HCT116 (cell line): ENCODE data around the gene ZNF566. TPM values are rescaled to one million over a fixed set of nuclear protein-coding genes. Genes with fewer than 3 reads are reported as not detected.

Experiments used
- ATAC-seq: fragments of 200-7000 bp; cut with Tn5 transposase; 2 replicates; pipeline ENCODE4 v1.9.1; 2020; ENCODE audit warnings: mild to moderate bottlenecking, moderate library complexity
- BruUV-seq: library from RNA; stranded (reverse); fragments of 400-500 nt; replicated peaks from 2 replicates; lab custom pipeline; 2021; lab: Mats Ljungman, UMichigan
- CTCF ChIA-PET: fragments of 300-600 bp; sonication (Branson Sonifier 250); formaldehyde crosslinking; loops from one replicate; lab custom pipeline; 2021; ENCODE audit warnings: antibody characterized with exemption; lab: Charles Lee
- POLR2A ChIA-PET: fragments of 300-600, 350-600 bp; sonication (Branson Sonifier 250); formaldehyde crosslinking; loops from one replicate; lab custom pipeline; 2021; ENCODE audit warnings: antibody characterized with exemption; lab: Charles Lee
- RAD21 ChIA-PET, 2 experiments: fragments of 300-600 bp; sonication (Branson Sonifier 250); formaldehyde crosslinking; loops; one replicate each; lab custom pipeline; 2023; ENCODE audit warnings: low total read pairs in 2 of 2; ENCODE audit not compliant: uncharacterized antibody in 2 of 2, unreplicated experiment in 2 of 2, low non-redundant PET in 1 of 2; lab: Charles Lee
- DNase-seq: peaks from one replicate; pipeline ENCODE4 v3.0.0-alpha.2; 2010; ENCODE audit warnings: low read depth, low spot score
- H2AFZ ChIP-seq: fragments of 200-600 bp; shearing (Covaris generic), sonication (generic); 2 replicates; pipeline ENCODE4 v1.6.1; 2017; ENCODE audit warnings: low read depth, mixed run types, mixed read lengths, antibody characterized with exemption, low read length; ENCODE audit not compliant: poor library complexity, severe bottlenecking
- H3K27ac ChIP-seq: 2 replicates; pipeline ENCODE4 v1.5.1; 2012; ENCODE audit warnings: low read depth, low read length
- H3K27me3 ChIP-seq: fragments of 200-600 bp; sonication (generic); 2 replicates; pipeline ENCODE4 v1.6.1; 2016; ENCODE audit warnings: mixed run types, low read length, mixed read lengths; ENCODE audit not compliant: insufficient read depth
- H3K36me3 ChIP-seq, 2 experiments: fragments of 200-500 bp in 1 of 2; fragments of 200-600 bp in 1 of 2; sonication (Bioruptor generic) in 1 of 2; sonication (generic) in 1 of 2; 2 replicates each; pipeline versions ENCODE4 v1.5.1 to v1.6.1; 2014 to 2016; ENCODE audit warnings: low read length in 2 of 2, inconsistent platforms in 1 of 2, mixed read lengths in 1 of 2, mixed run types in 1 of 2; ENCODE audit not compliant: insufficient read depth in 2 of 2, control insufficient read depth in 1 of 2
- H3K4me1 ChIP-seq, 2 experiments: fragments of 200-600 bp in 1 of 2; sonication (generic) in 1 of 2; 2 replicates each; pipeline versions ENCODE4 v1.5.1 to v1.6.1; 2012 to 2017; ENCODE audit warnings: low read length in 2 of 2, inconsistent platforms in 1 of 2, mild to moderate bottlenecking in 1 of 2, mixed read lengths in 1 of 2, mixed run types in 1 of 2, moderate library complexity in 1 of 2; ENCODE audit not compliant: insufficient read depth in 2 of 2, control insufficient read depth in 1 of 2
- H3K4me2 ChIP-seq: fragments of 200-600 bp; sonication (generic); 2 replicates; pipeline ENCODE4 v1.6.1; 2017; ENCODE audit warnings: mixed run types, low read length, mixed read lengths
- H3K4me3 ChIP-seq, 2 experiments: fragments of 200-600 bp in 1 of 2; sonication (generic) in 1 of 2; replicated peaks in 1 of 2; 2 replicates each; pipeline ENCODE4 v1.5.1; 2011 to 2016; ENCODE audit warnings: low read length in 2 of 2, control low read depth in 1 of 2, low read depth in 1 of 2, mild to moderate bottlenecking in 1 of 2, mixed read lengths in 1 of 2, mixed run types in 1 of 2
- H3K79me2 ChIP-seq: fragments of 200-600 bp; sonication (generic); 2 replicates; pipeline ENCODE4 v1.6.1; 2017; ENCODE audit warnings: mild to moderate bottlenecking, mixed run types, low read length, moderate library complexity, mixed read lengths; ENCODE audit not compliant: insufficient read depth
- H3K9ac ChIP-seq: fragments of 200-600 bp; sonication (generic); 2 replicates; pipeline ENCODE4 v1.6.1; 2016; ENCODE audit warnings: low read length, mixed read lengths
- H3K9me2 ChIP-seq: fragments of 200-600 bp; sonication (generic), shearing (Covaris generic); 2 replicates; pipeline ENCODE4 v1.6.1; 2017; ENCODE audit warnings: mixed run types, mild to moderate bottlenecking, moderate library complexity; ENCODE audit not compliant: insufficient read depth
- H3K9me3 ChIP-seq, 2 experiments: fragments of 200-500 bp in 1 of 2; fragments of 200-600 bp in 1 of 2; sonication (Bioruptor generic) in 1 of 2; sonication (generic) in 1 of 2; 2 replicates each; pipeline ENCODE4 v1.6.1; 2014 to 2017; ENCODE audit warnings: low read length in 2 of 2, mixed read lengths in 2 of 2, inconsistent platforms in 1 of 2, low read depth in 1 of 2, mild to moderate bottlenecking in 1 of 2, mixed run types in 1 of 2, moderate library complexity in 1 of 2; ENCODE audit not compliant: control insufficient read depth in 1 of 2, insufficient read depth in 1 of 2
- H4K20me1 ChIP-seq: fragments of 200-600 bp; sonication (generic), shearing (Covaris generic); 2 replicates; pipeline ENCODE4 v1.6.1; 2017; ENCODE audit warnings: mixed run types, mild to moderate bottlenecking, moderate library complexity; ENCODE audit not compliant: insufficient read depth
- CEBPB ChIP-seq: IDR thresholded peaks from 2 replicates; pipeline ENCODE4 v1.6.1; 2012; ENCODE audit warnings: low read depth
- ELF1 ChIP-seq: IDR thresholded peaks from 2 replicates; pipeline ENCODE4 v1.6.1; 2012; ENCODE audit warnings: low read depth, borderline replicate concordance
- FOSL1 ChIP-seq: IDR thresholded peaks from 2 replicates; pipeline ENCODE4 v1.6.1; 2012; ENCODE audit warnings: low read depth
- SP1 ChIP-seq: IDR thresholded peaks from 2 replicates; pipeline ENCODE4 v1.6.1; 2012; ENCODE audit warnings: low read depth
- intact Hi-C: fragments of 100-400 bp; cut with micrococcal nuclease; formaldehyde crosslinking; loops from 2 replicates; pipeline ENCODE4 v1.10.0; 2022
- total RNA-seq: library from RNA; stranded (reverse); gene quantifications from one replicate; pipeline ENCODE4 v1.2.1, GENCODE V29; 2021; ENCODE audit not compliant: unreplicated experiment
- TF ChIP-seq, protein P1 (sequence below): IDR thresholded peaks from 2 replicates; pipeline ENCODE4 v1.6.1; 2011; ENCODE audit warnings: mild to moderate bottlenecking, low read length, moderate library complexity; ENCODE audit not compliant: insufficient replicate concordance; ENCODE audit errors: extremely low read depth
- TF ChIP-seq, protein P2 (sequence below): IDR thresholded peaks from 2 replicates; pipeline ENCODE4 v1.6.1; 2012; ENCODE audit warnings: low read depth
- TF ChIP-seq, protein P3 (sequence below): IDR thresholded peaks from 2 replicates; pipeline ENCODE4 v1.6.1; 2012

The ZNF566 gene
- total RNA-seq, 1 experiment from 2014 or later = 6.4 TPM

DNA sequence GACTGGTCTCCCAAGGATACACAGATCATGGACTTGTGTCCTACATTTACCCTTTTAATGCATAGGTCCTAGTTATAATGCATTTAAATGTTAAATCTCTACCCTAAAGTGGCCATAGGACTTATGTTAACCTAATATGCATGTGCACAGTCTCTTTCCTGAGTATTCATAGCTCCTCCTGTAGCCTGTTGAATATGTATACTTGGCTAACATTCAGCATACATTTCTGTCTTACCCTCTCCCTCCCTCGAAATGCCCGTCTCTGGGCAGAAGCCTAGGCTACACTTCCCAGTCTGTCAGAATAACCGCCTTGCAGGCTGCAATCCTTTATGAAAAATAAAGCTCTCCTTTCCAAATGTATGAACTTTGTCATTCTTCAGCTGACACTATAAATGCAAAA is 84.9 kb downstream of the ZNF566 start:
- ChIA-PET CTCF (no interaction called here), POLR2A (no interaction called here), RAD21 (no interaction called here)
- no peak overlapping the region for H3K27ac ChIP-seq
- intact Hi-C loops = no loop called here
- H3K27me3 ChIP-seq = no peaks in the 10 kb centered on the region
- no peak overlapping the region for H2AFZ ChIP-seq
- H3K4me1 ChIP-seq = no peaks in the 10 kb centered on the region
- H3K9me2 ChIP-seq = no peaks in the 10 kb centered on the region
- H4K20me1 ChIP-seq = no peaks in the 10 kb centered on the region
- no peaks in the 10 kb centered on the region for H3K36me3 ChIP-seq
- DNase-seq = no peak
- no peak for ATAC-seq
- no peak overlapping the region for H3K9ac ChIP-seq
- no TSS peak for BruUV-seq
- TF ChIP-seq SP1 = no peak
- TF ChIP-seq, protein P1, sequence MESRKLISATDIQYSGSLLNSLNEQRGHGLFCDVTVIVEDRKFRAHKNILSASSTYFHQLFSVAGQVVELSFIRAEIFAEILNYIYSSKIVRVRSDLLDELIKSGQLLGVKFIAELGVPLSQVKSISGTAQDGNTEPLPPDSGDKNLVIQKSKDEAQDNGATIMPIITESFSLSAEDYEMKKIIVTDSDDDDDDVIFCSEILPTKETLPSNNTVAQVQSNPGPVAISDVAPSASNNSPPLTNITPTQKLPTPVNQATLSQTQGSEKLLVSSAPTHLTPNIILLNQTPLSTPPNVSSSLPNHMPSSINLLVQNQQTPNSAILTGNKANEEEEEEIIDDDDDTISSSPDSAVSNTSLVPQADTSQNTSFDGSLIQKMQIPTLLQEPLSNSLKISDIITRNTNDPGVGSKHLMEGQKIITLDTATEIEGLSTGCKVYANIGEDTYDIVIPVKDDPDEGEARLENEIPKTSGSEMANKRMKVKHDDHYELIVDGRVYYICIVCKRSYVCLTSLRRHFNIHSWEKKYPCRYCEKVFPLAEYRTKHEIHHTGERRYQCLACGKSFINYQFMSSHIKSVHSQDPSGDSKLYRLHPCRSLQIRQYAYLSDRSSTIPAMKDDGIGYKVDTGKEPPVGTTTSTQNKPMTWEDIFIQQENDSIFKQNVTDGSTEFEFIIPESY = no peak
- TF ChIP-seq, protein P2, sequence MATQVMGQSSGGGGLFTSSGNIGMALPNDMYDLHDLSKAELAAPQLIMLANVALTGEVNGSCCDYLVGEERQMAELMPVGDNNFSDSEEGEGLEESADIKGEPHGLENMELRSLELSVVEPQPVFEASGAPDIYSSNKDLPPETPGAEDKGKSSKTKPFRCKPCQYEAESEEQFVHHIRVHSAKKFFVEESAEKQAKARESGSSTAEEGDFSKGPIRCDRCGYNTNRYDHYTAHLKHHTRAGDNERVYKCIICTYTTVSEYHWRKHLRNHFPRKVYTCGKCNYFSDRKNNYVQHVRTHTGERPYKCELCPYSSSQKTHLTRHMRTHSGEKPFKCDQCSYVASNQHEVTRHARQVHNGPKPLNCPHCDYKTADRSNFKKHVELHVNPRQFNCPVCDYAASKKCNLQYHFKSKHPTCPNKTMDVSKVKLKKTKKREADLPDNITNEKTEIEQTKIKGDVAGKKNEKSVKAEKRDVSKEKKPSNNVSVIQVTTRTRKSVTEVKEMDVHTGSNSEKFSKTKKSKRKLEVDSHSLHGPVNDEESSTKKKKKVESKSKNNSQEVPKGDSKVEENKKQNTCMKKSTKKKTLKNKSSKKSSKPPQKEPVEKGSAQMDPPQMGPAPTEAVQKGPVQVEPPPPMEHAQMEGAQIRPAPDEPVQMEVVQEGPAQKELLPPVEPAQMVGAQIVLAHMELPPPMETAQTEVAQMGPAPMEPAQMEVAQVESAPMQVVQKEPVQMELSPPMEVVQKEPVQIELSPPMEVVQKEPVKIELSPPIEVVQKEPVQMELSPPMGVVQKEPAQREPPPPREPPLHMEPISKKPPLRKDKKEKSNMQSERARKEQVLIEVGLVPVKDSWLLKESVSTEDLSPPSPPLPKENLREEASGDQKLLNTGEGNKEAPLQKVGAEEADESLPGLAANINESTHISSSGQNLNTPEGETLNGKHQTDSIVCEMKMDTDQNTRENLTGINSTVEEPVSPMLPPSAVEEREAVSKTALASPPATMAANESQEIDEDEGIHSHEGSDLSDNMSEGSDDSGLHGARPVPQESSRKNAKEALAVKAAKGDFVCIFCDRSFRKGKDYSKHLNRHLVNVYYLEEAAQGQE = no peak
- no peak for TF ChIP-seq ELF1
- no peak for TF ChIP-seq FOSL1
- TF ChIP-seq CEBPB = no peak
- TF ChIP-seq, protein P3, sequence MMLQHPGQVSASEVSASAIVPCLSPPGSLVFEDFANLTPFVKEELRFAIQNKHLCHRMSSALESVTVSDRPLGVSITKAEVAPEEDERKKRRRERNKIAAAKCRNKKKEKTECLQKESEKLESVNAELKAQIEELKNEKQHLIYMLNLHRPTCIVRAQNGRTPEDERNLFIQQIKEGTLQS = no peak
- no peaks in the 10 kb centered on the region for H3K79me2 ChIP-seq
- no peak overlapping the region for H3K4me3 ChIP-seq
- H3K9me3 ChIP-seq = peaks cover 7 to 28% of the 10 kb centered on the region in 2 experiments; a peak in 3 of 4 replicates
- no peak overlapping the region for H3K4me2 ChIP-seq
